ENCODE results near the gene QPCT. TPM values are rescaled to one million over a fixed set of nuclear protein-coding genes. Genes with fewer than 3 reads are reported as not detected.

QPCT gene
- total and polyA plus RNA-seq, 2 experiments from 2014 or later = 13.2 TPM

- TF ChIP-seq ZNF462 (CRISPR knock-in tag; IDR thresholded peaks at IDR 0.05) = no peak
- no peak for TF ChIP-seq POLR2AphosphoS5 (IDR thresholded peaks at IDR 0.05; ENCODE audit: low read depth)
- no peak for TF ChIP-seq ZNF331 (CRISPR knock-in tag; IDR thresholded peaks at IDR 0.05; ENCODE audit: low read depth)
- TF ChIP-seq EZH2phosphoT487 (IDR thresholded peaks at IDR 0.05; ENCODE audit: unreplicated experiment) = no peak
These were observed 14.0 kb downstream of the QPCT start (continued) for GRCh38 chr2:37358466-37358865.

DNA sequence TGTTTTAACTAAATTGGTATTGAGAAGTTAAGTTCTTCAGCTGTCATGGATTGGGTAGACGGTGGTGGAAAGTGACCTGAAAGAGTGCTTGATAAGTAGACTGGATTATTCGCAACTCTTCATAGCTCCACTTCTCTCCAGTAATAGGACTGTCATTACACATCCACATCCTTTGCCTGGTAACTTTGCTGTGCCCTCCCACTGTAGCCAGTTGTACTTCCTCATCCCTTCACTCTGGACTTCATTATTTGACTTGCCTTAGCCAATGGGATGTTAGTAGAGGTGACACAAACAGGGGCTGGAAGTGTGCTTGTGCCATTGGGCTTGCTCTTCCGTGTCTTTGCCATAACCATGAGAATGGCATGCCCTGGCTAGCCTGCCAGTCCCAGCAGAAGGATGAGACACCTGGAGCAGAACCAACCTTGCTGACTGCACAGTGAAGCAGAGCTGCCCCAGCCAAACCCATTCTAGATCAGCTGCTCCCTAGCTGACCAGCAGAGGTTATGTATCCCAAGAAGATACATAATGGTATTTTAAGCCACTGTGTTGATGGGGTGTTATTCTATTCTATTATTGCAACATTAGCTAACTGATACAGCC is 16.9 kb downstream of the QPCT start:
- Mint-ChIP-seq H3K9me3 (no peaks in the 10 kb centered on the region), H3K4me1 (peaks cover 6% of the 10 kb centered on the region), H3K27ac (no peak overlapping the region), H3K27me3 (ENCODE audit: insufficient read depth, low read depth, poor library complexity) (peaks cover 6% of the 10 kb centered on the region), H3K36me3 (ENCODE audit: low read depth) (no peaks in the 10 kb centered on the region), H3K4me3 (no peak overlapping the region)
- Histone ChIP-seq H3K4me1 (ENCODE audit: insufficient read depth) (peaks cover 3% of the 10 kb centered on the region; the same call in 1 of the 2 replicates), H3K27me3 (ENCODE audit: insufficient read depth) (no peaks in the 10 kb centered on the region), H3K36me3 (ENCODE audit: insufficient read depth) (no peaks in the 10 kb centered on the region), H3K79me2 (replicated peaks; ENCODE audit: insufficient read depth) (no peaks in the 10 kb centered on the region), H4K20me1 (replicated peaks; ENCODE audit: insufficient read depth) (no peaks in the 10 kb centered on the region), H3K9me2 (ENCODE audit: insufficient read depth) (no peaks in the 10 kb centered on the region), H3F3A (replicated peaks; ENCODE audit: low read depth) (no peaks in the 10 kb centered on the region), H3K4me2 (no peak overlapping the region), H3K4me3 (no peak overlapping the region), H2AFZ (no peak overlapping the region), H3K27ac (ENCODE audit: low read depth) (no peak overlapping the region)
- no peak for ATAC-seq
- DNase-seq (ENCODE audit: low spot score) = no peak
- TF ChIP-seq ZNF462 (CRISPR knock-in tag; IDR thresholded peaks at IDR 0.05) (no peak), POLR2AphosphoS5 (IDR thresholded peaks at IDR 0.05; ENCODE audit: low read depth) (no peak), ZNF114 (CRISPR knock-in tag; IDR thresholded peaks at IDR 0.05) (no peak), EZH2phosphoT487 (IDR thresholded peaks at IDR 0.05; ENCODE audit: unreplicated experiment) (no peak), STAT1 (IDR thresholded peaks at IDR 0.05; ENCODE audit: unreplicated experiment) (no peak), JUNB (IDR thresholded peaks at IDR 0.05; ENCODE audit: unreplicated experiment) (no peak)

Measured in GM23338 (cell line).